Activated CD8-positive, alpha-beta T cell treated with anti-CD3 and anti-CD28 coated beads for 36 hours (primary cell): ENCODE measurements around the gene CORO2B. TPM values are rescaled to one million over a fixed set of nuclear protein-coding genes. Genes with fewer than 3 reads are reported as not detected.

Experiments used
- ATAC-seq: fragments of 200-7000 bp; cut with Tn5 transposase; one replicate; pipeline ENCODE4 v1.10.0; 2021; ENCODE audit warnings: mild to moderate bottlenecking, moderate library complexity
- CTCF ChIA-PET: fragments of 350-600 bp; sonication (Branson Sonifier 250); formaldehyde crosslinking; loops from one replicate; lab custom pipeline; 2021; ENCODE audit warnings: antibody characterized with exemption; lab: Charles Lee
- POLR2A ChIA-PET: fragments of 350-600 bp; sonication (Branson Sonifier 250); formaldehyde crosslinking; loops from one replicate; lab custom pipeline; 2021; ENCODE audit warnings: antibody characterized with exemption; lab: Charles Lee
- DNase-seq: peaks from one replicate; pipeline ENCODE4 v3.0.0-alpha.2; 2020
- H3K27ac Mint-ChIP-seq: one replicate; pipeline ENCODE4 v1.8.0; 2021; ENCODE audit warnings: mild to moderate bottlenecking, mixed read lengths
- H3K27me3 Mint-ChIP-seq: one replicate; pipeline ENCODE4 v1.8.0; 2021; ENCODE audit warnings: mixed read lengths
- H3K36me3 Mint-ChIP-seq: one replicate; pipeline ENCODE4 v1.8.0; 2021; ENCODE audit warnings: low read depth, mixed read lengths
- H3K4me1 Mint-ChIP-seq: one replicate; pipeline ENCODE4 v1.8.0; 2021; ENCODE audit warnings: low read depth, mixed read lengths
- H3K4me3 Mint-ChIP-seq: one replicate; pipeline ENCODE4 v1.8.0; 2021; ENCODE audit warnings: mild to moderate bottlenecking, moderate library complexity, mixed read lengths
- H3K9me3 Mint-ChIP-seq: one replicate; pipeline ENCODE4 v1.8.0; 2021; ENCODE audit warnings: mixed read lengths
- intact Hi-C: fragments of 100-400 bp; cut with micrococcal nuclease; formaldehyde crosslinking; loops from one replicate; pipeline ENCODE4 v1.10.0; 2022
- total RNA-seq, 2 experiments: library from RNA; stranded (reverse); gene quantifications; one replicate each; pipeline ENCODE4 v1.2.3, GENCODE V29; 2021
- TF ChIP-seq, protein P1 (sequence below): fragments of 200-600 bp; IDR thresholded peaks from one replicate; pipeline ENCODE4 v1.8.0; 2022; ENCODE audit warnings: antibody characterized with exemption, mild to moderate bottlenecking

CORO2B gene
- total RNA-seq, 2 experiments from 2014 or later = not detected

GRCh38 chr15:68580883-68581155, 2.0 kb downstream of the CORO2B start:
- CTCF ChIA-PET = interaction anchor here (0.9 to 1.6 kb wide), 4 partner anchors 24 to 93 kb away, joined by 3 to 6 read pairs (median 4); no protein-coding TSS in a partner anchor
- H3K4me1 Mint-ChIP-seq = peaks cover 6% of the 10 kb centered on the region
- H3K27me3 Mint-ChIP-seq = peaks cover 34% of the 10 kb centered on the region

DNA sequence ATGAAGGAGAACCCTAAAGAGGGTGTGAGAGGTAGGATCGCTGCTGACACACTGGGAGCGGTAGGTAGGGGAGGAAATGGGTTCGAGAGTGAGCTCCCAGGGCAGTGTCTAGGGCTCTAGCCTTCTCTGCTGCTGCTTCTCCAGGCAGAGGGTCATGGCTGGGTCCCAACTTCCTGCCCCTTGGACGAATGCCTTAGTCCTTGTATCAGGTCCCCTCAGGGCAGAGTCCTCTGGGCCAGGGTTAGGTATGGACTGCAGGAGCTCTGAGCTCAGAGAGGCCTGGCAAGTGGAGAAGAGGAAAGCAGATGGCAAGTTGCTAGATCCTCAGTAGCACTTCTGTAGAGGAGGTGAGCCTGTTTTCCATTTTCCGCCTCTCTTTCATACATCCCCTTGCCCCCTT, 2.9 kb downstream of the CORO2B start:
- TF ChIP-seq, protein P1, sequence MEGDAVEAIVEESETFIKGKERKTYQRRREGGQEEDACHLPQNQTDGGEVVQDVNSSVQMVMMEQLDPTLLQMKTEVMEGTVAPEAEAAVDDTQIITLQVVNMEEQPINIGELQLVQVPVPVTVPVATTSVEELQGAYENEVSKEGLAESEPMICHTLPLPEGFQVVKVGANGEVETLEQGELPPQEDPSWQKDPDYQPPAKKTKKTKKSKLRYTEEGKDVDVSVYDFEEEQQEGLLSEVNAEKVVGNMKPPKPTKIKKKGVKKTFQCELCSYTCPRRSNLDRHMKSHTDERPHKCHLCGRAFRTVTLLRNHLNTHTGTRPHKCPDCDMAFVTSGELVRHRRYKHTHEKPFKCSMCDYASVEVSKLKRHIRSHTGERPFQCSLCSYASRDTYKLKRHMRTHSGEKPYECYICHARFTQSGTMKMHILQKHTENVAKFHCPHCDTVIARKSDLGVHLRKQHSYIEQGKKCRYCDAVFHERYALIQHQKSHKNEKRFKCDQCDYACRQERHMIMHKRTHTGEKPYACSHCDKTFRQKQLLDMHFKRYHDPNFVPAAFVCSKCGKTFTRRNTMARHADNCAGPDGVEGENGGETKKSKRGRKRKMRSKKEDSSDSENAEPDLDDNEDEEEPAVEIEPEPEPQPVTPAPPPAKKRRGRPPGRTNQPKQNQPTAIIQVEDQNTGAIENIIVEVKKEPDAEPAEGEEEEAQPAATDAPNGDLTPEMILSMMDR = no peak
- H3K9me3 Mint-ChIP-seq = no peaks in the 10 kb centered on the region
- no peak overlapping the region for H3K4me3 Mint-ChIP-seq

More at GRCh38 chr15:68580883-68581155, 2.0 kb downstream of the CORO2B start:
- no peak for DNase-seq
- Mint-ChIP-seq H3K4me3 (no peak overlapping the region), H3K36me3 (no peaks in the 10 kb centered on the region), H3K9me3 (no peaks in the 10 kb centered on the region), H3K27ac (no peak overlapping the region)
- intact Hi-C loops = no loop called here
- POLR2A ChIA-PET = no interaction called here
- ATAC-seq = no peak
- TF ChIP-seq, protein P1 = no peak

DNA sequence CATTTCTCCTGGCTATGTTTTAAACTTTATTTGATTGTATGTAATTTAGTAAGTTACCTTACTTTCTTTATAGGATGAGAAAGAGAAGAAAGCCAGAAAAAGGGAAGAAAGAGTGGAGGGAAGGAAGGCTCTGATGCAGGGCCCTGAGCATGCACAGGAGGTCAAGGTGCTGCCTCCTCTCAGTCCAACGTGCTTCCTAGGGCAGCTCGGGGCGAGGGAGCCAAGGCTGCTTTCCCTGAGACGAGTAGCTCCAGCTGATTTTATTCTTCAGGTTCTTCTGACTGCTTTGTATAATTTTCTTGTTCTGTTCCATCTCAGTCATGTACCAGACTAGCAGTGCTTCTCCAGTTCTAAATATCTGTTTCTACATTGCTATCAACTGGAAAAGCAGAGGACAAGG, 3.4 kb downstream of the CORO2B start:
- Mint-ChIP-seq H3K4me1 (peaks cover 18% of the 10 kb centered on the region), H3K4me3 (no peak overlapping the region), H3K27me3 (peaks cover 23% of the 10 kb centered on the region), H3K9me3 (no peaks in the 10 kb centered on the region), H3K36me3 (no peaks in the 10 kb centered on the region), H3K27ac (no peak overlapping the region)
- DNase-seq (no peak), ATAC-seq (no peak)
- intact Hi-C loops = no loop called here
- ChIA-PET POLR2A (interaction anchor here (1.2 kb wide), 1 partner anchor 12 kb away, joined by 3 read pairs; no protein-coding TSS in a partner anchor), CTCF (interaction anchor here (0.5 to 1.0 kb wide), 3 partner anchors 87 to 202 kb away, joined by 3 read pairs; no protein-coding TSS in a partner anchor)
- TF ChIP-seq, protein P1 = no peak

More for the DNA sequence above, 2.9 kb downstream of the CORO2B start:
- DNase-seq (no peak), ATAC-seq (no peak)
- ChIA-PET CTCF (interaction anchor here (0.5 to 1.0 kb wide), 4 partner anchors 27 to 202 kb away, joined by 3 read pairs; no protein-coding TSS in a partner anchor), POLR2A (interaction anchor here (1.2 kb wide), 1 partner anchor 12 kb away, joined by 3 read pairs; no protein-coding TSS in a partner anchor)
- intact Hi-C loops = no loop called here
- Mint-ChIP-seq H3K36me3 (no peaks in the 10 kb centered on the region), H3K27ac (no peak overlapping the region), H3K27me3 (peaks cover 29% of the 10 kb centered on the region), H3K4me1 (peaks cover 13% of the 10 kb centered on the region)

- no peak overlapping the region for H3K27ac Mint-ChIP-seq
- POLR2A ChIA-PET = no interaction called here
- H3K27me3 Mint-ChIP-seq = peaks cover 18% of the 10 kb centered on the region
- H3K9me3 Mint-ChIP-seq = no peaks in the 10 kb centered on the region
- peaks cover 22% of the 10 kb centered on the region for H3K4me1 Mint-ChIP-seq
- CTCF ChIA-PET = no interaction called here
- TF ChIP-seq, protein P1 = no peak
- intact Hi-C loops = no loop called here
- DNase-seq (no peak), ATAC-seq (no peak)
- no peaks in the 10 kb centered on the region for H3K36me3 Mint-ChIP-seq
- no peak overlapping the region for H3K4me3 Mint-ChIP-seq
Measured at GRCh38 chr15:68582864-68583263, 4.1 kb downstream of the CORO2B start.

DNA sequence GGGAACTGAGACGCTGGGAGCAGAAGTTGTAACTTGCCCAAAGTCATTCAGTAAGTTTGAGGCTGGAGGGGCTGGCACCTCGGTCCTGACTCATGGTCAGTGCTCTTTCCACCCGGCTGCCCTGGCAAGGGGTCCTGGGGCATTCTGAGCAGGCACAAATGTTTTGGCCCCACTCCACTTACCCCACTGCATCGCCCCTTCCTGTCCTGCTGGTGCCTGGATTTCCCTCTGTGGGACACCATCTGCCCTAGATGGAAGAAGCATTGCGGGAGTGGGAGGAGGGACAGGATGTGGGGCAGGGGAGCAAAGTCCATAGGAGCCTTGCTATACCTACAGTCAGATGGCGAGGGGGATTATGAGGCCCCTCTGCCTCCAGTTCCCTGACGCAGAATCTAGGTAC, 4.5 kb downstream of the CORO2B start:
- TF ChIP-seq, protein P1 = no peak
- H3K4me1 Mint-ChIP-seq = peaks cover 22% of the 10 kb centered on the region
- no peaks in the 10 kb centered on the region for H3K36me3 Mint-ChIP-seq
- intact Hi-C loops = no loop called here
- ATAC-seq (no peak), DNase-seq (no peak)
- H3K4me3 Mint-ChIP-seq = no peak overlapping the region
- H3K27ac Mint-ChIP-seq = no peak overlapping the region
- H3K9me3 Mint-ChIP-seq = no peaks in the 10 kb centered on the region
- ChIA-PET POLR2A (no interaction called here), CTCF (no interaction called here)
- peaks cover 14% of the 10 kb centered on the region for H3K27me3 Mint-ChIP-seq
